WTC11 (cell line): ENCODE results near the gene DEFB132. TPM values are rescaled to one million over a fixed set of nuclear protein-coding genes. Genes with fewer than 3 reads are reported as not detected.

Experiments used
- ATAC-seq: fragments of 200-7000 bp; cut with Tn5 transposase; 2 replicates; pipeline ENCODE4 v1.10.0; 2021; ENCODE audit warnings: mild to moderate bottlenecking, moderate library complexity
- CTCF ChIA-PET: fragments of 300-600 bp; sonication (Branson Sonifier 250); formaldehyde crosslinking; loops from one replicate; lab custom pipeline; 2021; ENCODE audit warnings: antibody characterized with exemption; lab: Charles Lee
- POLR2A ChIA-PET: fragments of 350-600 bp; sonication (Branson Sonifier 250); formaldehyde crosslinking; loops from one replicate; lab custom pipeline; 2021; ENCODE audit warnings: antibody characterized with exemption; lab: Charles Lee
- DNase-seq: peaks from one replicate; pipeline ENCODE4 v3.0.0; 2021; ENCODE audit warnings: low spot score
- H3K27ac Mint-ChIP-seq: 2 replicates; pipeline ENCODE4 v1.8.0; 2021; ENCODE audit warnings: mixed read lengths
- H3K27me3 Mint-ChIP-seq: 2 replicates; pipeline ENCODE4 v1.8.0; 2021; ENCODE audit warnings: low read depth, mild to moderate bottlenecking, moderate library complexity, mixed read lengths
- H3K36me3 Mint-ChIP-seq: 2 replicates; pipeline ENCODE4 v1.8.0; 2021; ENCODE audit warnings: mixed read lengths
- H3K4me1 Mint-ChIP-seq: 2 replicates; pipeline ENCODE4 v1.8.0; 2022; ENCODE audit warnings: mixed read lengths
- H3K4me3 Mint-ChIP-seq: 2 replicates; pipeline ENCODE4 v1.8.0; 2021; ENCODE audit warnings: mild to moderate bottlenecking, moderate library complexity, mixed read lengths
- H3K9me3 Mint-ChIP-seq: 2 replicates; pipeline ENCODE4 v1.8.0; 2021; ENCODE audit warnings: mixed read lengths
- AR ChIP-seq: fragments of 250-450 bp; sonication (Bioruptor Pico); IDR thresholded peaks from 2 replicates; pipeline ENCODE4 v1.9.0; 2021; ENCODE audit warnings: mild to moderate bottlenecking
- ATF1 ChIP-seq: sonication (generic); formaldehyde crosslinking; IDR thresholded peaks from 2 replicates; pipeline ENCODE4 v1.8.1; 2023; ENCODE audit warnings: mild to moderate bottlenecking, moderate library complexity, missing genetic modification reagents
- CREB1 ChIP-seq: sonication (generic); formaldehyde crosslinking; IDR thresholded peaks from 2 replicates; pipeline ENCODE4 v1.8.0; 2023; ENCODE audit warnings: mild to moderate bottlenecking, missing genetic modification reagents
- ELF4 ChIP-seq: sonication (generic); formaldehyde crosslinking; IDR thresholded peaks from 2 replicates; pipeline ENCODE4 v1.8.1; 2022; ENCODE audit warnings: low read depth, mild to moderate bottlenecking, moderate library complexity, missing genetic modification reagents
- FOXJ3 ChIP-seq: sonication (generic); formaldehyde crosslinking; IDR thresholded peaks from 2 replicates; pipeline ENCODE4 v1.9.0; 2021; ENCODE audit warnings: missing genetic modification reagents, mild to moderate bottlenecking, borderline replicate concordance
- FOXP4 ChIP-seq: sonication (generic); formaldehyde crosslinking; IDR thresholded peaks from 2 replicates; pipeline ENCODE4 v1.8.0; 2022; ENCODE audit warnings: mild to moderate bottlenecking, missing genetic modification reagents
- GTF2I ChIP-seq: fragments of 250-450 bp; sonication (Bioruptor Pico); conservative IDR thresholded peaks from 2 replicates; pipeline ENCODE4 v1.4.0; 2021; ENCODE audit warnings: mild to moderate bottlenecking
- JUN ChIP-seq: sonication (generic); formaldehyde crosslinking; IDR thresholded peaks from 2 replicates; pipeline ENCODE4 v1.8.0; 2023; ENCODE audit warnings: mild to moderate bottlenecking, missing genetic modification reagents
- MXD4 ChIP-seq: fragments of 250-450 bp; sonication (Bioruptor Pico); IDR thresholded peaks from 2 replicates; pipeline ENCODE4 v1.8.0; 2021; ENCODE audit warnings: mild to moderate bottlenecking, moderate library complexity, borderline replicate concordance
- NR3C1 ChIP-seq: sonication (generic); formaldehyde crosslinking; conservative IDR thresholded peaks from 2 replicates; pipeline ENCODE4 v1.8.1; 2023; ENCODE audit warnings: low read depth, mild to moderate bottlenecking, missing genetic modification reagents
- PREB ChIP-seq: sonication (generic); formaldehyde crosslinking; IDR thresholded peaks from 2 replicates; pipeline ENCODE4 v1.8.1; 2022; ENCODE audit warnings: mild to moderate bottlenecking, missing genetic modification reagents, moderate library complexity, borderline replicate concordance
- RELA ChIP-seq: sonication (generic); formaldehyde crosslinking; IDR thresholded peaks from 2 replicates; pipeline ENCODE4 v1.8.1; 2022; ENCODE audit warnings: missing genetic modification reagents, mild to moderate bottlenecking, borderline replicate concordance
- RORB ChIP-seq: fragments of 250-450 bp; sonication (Bioruptor Pico); IDR thresholded peaks from 2 replicates; pipeline ENCODE4 v1.9.0; 2021; ENCODE audit warnings: mild to moderate bottlenecking
- USF1 ChIP-seq: sonication (generic); formaldehyde crosslinking; IDR thresholded peaks from 2 replicates; pipeline ENCODE4 v1.8.0; 2022; ENCODE audit warnings: mild to moderate bottlenecking, missing genetic modification reagents
- ZNF219 ChIP-seq: sonication (generic); formaldehyde crosslinking; IDR thresholded peaks from 2 replicates; pipeline ENCODE4 v1.8.0; 2023; ENCODE audit warnings: missing genetic modification reagents, mild to moderate bottlenecking, borderline replicate concordance
- ZNF232 ChIP-seq: sonication (generic); formaldehyde crosslinking; IDR thresholded peaks from 2 replicates; pipeline ENCODE4 v1.8.0; 2022; ENCODE audit warnings: mild to moderate bottlenecking, missing genetic modification reagents
- total RNA-seq: library from RNA; stranded (reverse); gene quantifications from 3 replicates; pipeline ENCODE4 v1.2.3, GENCODE V29; 2021
- TF ChIP-seq, protein P1 (sequence below): sonication (generic); formaldehyde crosslinking; IDR thresholded peaks from 2 replicates; pipeline ENCODE4 v1.8.1; 2023; ENCODE audit warnings: mild to moderate bottlenecking, missing genetic modification reagents
- TF ChIP-seq, protein P2 (sequence below): sonication (generic); formaldehyde crosslinking; IDR thresholded peaks from 2 replicates; pipeline ENCODE4 v1.8.1; 2022; ENCODE audit warnings: mild to moderate bottlenecking, moderate library complexity, missing genetic modification reagents
- TF ChIP-seq, protein P3 (sequence below): sonication (generic); formaldehyde crosslinking; IDR thresholded peaks from 2 replicates; pipeline ENCODE4 v1.8.0; 2023; ENCODE audit warnings: missing genetic modification reagents

The DEFB132 gene
- total RNA-seq, 1 experiment from 2014 or later, result not detected

- TF ChIP-seq ELF4 (CRISPR knock-in tag) (no peak), PREB (CRISPR knock-in tag) (no peak), RORB (no peak), USF1 (CRISPR knock-in tag) (no peak), JUN (CRISPR knock-in tag) (no peak), CREB1 (CRISPR knock-in tag) (no peak), ATF1 (CRISPR knock-in tag) (no peak), AR (CRISPR knock-in tag) (no peak)
- TF ChIP-seq, protein P1, sequence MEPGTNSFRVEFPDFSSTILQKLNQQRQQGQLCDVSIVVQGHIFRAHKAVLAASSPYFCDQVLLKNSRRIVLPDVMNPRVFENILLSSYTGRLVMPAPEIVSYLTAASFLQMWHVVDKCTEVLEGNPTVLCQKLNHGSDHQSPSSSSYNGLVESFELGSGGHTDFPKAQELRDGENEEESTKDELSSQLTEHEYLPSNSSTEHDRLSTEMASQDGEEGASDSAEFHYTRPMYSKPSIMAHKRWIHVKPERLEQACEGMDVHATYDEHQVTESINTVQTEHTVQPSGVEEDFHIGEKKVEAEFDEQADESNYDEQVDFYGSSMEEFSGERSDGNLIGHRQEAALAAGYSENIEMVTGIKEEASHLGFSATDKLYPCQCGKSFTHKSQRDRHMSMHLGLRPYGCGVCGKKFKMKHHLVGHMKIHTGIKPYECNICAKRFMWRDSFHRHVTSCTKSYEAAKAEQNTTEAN (CRISPR knock-in tag), result no peak
- TF ChIP-seq, protein P2, sequence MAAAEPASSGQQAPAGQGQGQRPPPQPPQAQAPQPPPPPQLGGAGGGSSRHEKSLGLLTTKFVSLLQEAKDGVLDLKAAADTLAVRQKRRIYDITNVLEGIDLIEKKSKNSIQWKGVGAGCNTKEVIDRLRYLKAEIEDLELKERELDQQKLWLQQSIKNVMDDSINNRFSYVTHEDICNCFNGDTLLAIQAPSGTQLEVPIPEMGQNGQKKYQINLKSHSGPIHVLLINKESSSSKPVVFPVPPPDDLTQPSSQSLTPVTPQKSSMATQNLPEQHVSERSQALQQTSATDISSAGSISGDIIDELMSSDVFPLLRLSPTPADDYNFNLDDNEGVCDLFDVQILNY (CRISPR knock-in tag), result no peak
- TF ChIP-seq, protein P3, sequence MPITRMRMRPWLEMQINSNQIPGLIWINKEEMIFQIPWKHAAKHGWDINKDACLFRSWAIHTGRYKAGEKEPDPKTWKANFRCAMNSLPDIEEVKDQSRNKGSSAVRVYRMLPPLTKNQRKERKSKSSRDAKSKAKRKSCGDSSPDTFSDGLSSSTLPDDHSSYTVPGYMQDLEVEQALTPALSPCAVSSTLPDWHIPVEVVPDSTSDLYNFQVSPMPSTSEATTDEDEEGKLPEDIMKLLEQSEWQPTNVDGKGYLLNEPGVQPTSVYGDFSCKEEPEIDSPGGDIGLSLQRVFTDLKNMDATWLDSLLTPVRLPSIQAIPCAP (CRISPR knock-in tag), result no peak
- peaks cover 23% of the 10 kb centered on the region for H3K36me3 Mint-ChIP-seq
- no peak overlapping the region for H3K4me3 Mint-ChIP-seq
- H3K4me1 Mint-ChIP-seq, result peaks cover 10% of the 10 kb centered on the region
- H3K27me3 Mint-ChIP-seq, result peaks cover 41% of the 10 kb centered on the region
- no peak for DNase-seq
- ATAC-seq, result no peak
- peaks cover 3% of the 10 kb centered on the region; the same call in 1 of the 2 replicates for H3K9me3 Mint-ChIP-seq
- ChIA-PET CTCF (interaction anchor here (0.6 to 2.0 kb wide), 3 partner anchors 31 to 60 kb away, joined by 3 to 7 read pairs (median 4); no protein-coding TSS in a partner anchor), POLR2A (no interaction called here)
- H3K27ac Mint-ChIP-seq, result no peak overlapping the region
Observed at GRCh38 chr20:270517-270916, 13.0 kb downstream of the DEFB132 start.

DNA sequence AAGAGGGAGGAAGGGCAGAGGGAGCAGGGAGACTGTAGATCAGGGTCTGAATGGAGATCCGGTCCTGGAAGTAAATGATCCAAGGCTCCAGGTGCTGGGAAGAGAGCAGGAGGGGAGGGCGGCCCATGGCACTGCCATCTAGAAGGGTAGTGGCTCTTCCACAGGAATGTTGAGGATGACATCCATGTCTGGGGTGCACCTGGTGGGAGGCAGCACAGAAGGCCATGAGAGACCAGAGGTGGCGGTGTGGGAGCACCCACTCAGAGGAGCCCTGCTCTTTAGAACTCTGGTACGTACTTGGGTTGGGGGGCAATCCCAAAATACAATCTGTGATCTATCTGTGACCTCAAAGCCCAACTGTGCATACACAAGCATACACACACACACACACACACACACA is 13.5 kb downstream of the DEFB132 start:
- ATAC-seq, result no peak
- Mint-ChIP-seq H3K4me1 (peaks cover 8% of the 10 kb centered on the region), H3K4me3 (no peak overlapping the region), H3K27me3 (peaks cover 35% of the 10 kb centered on the region), H3K9me3 (peaks cover 3% of the 10 kb centered on the region; the same call in 1 of the 2 replicates), H3K27ac (no peak overlapping the region), H3K36me3 (peaks cover 29% of the 10 kb centered on the region)
- ChIA-PET POLR2A (no interaction called here), CTCF (interaction anchor here (0.6 to 0.7 kb wide), 2 partner anchors 30 to 56 kb away, joined by 3 to 4 read pairs; no protein-coding TSS in a partner anchor)
- no peak for DNase-seq
- TF ChIP-seq FOXJ3 (CRISPR knock-in tag) (no peak), GTF2I (CRISPR knock-in tag) (no peak), ZNF232 (CRISPR knock-in tag) (no peak), FOXP4 (CRISPR knock-in tag) (no peak), ZNF219 (CRISPR knock-in tag) (no peak), CREB1 (CRISPR knock-in tag) (no peak), RELA (CRISPR knock-in tag) (no peak), NR3C1 (no peak), MXD4 (CRISPR knock-in tag) (no peak)
